Right cardiac atrium (tissue), 5 donors: ENCODE results near the gene PLXNA3. TPM values are rescaled to one million over a fixed set of nuclear protein-coding genes. Genes with fewer than 3 reads are reported as not detected.

Experiments used
- ATAC-seq, 2 donors: fragments of 200-7000 bp; cut with Tn5 transposase; one replicate each; pipeline versions ENCODE4 v1.8.0 to v1.9.1; 2020; ENCODE audit warnings: moderate library complexity in 2 of 2, mild to moderate bottlenecking in 1 of 2
- DNase-seq, 3 donors: peaks; one replicate each; pipeline ENCODE4 v3.0.0-alpha.2; 2020
- H3K27ac ChIP-seq: one replicate; pipeline ENCODE4 v1.5.1; 2013; ENCODE audit warnings: mild to moderate bottlenecking, low read length, control low read depth, moderate library complexity
- H3K27me3 ChIP-seq: one replicate; pipeline ENCODE4 v1.6.1; 2013; ENCODE audit not compliant: control insufficient read depth, insufficient read depth
- H3K4me1 ChIP-seq: one replicate; pipeline ENCODE4 v1.6.1; 2013; ENCODE audit warnings: low read length; ENCODE audit not compliant: control insufficient read depth, insufficient read depth
- H3K4me3 ChIP-seq: one replicate; pipeline ENCODE4 v1.5.1; 2013; ENCODE audit warnings: low read length, control low read depth
- H3K9me3 ChIP-seq: one replicate; pipeline ENCODE4 v1.6.1; 2013; ENCODE audit warnings: low read length; ENCODE audit not compliant: control insufficient read depth
- WGBS: extraction: QIAGEN DNeasy Blood & Tissue Kit; methylation state at CpG from one replicate; pipeline ENCODE4 v1.1.7; 2013; 5-methylcytosine and 5-hydroxymethylcytosine counted together
- intact Hi-C, 4 donors: fragments of 100-400 bp; cut with DNase I; formaldehyde crosslinking; loops; one replicate each; pipeline versions ENCODE4 v1.11.0 to v1.14.0; 2022 to 2023
- polyA plus RNA-seq: library from polyadenylated mRNA; stranded (reverse); fragments of 200-250 nt; gene quantifications from one replicate; pipeline ENCODE4 v1.2.3, GENCODE V29; 2013
- total RNA-seq, 4 donors: library from RNA; stranded (reverse); fragmentation: NEBNext Ultra II Directional; extraction: Animal tissue kit (Norgen Biotek cat#: 25700); gene quantifications; one replicate each; pipeline ENCODE4 v1.2.1, GENCODE V29; 2021
- donor health status: healthy with polysubstance abuse.
- donor health status: DM: no; HTN: yes; CAD: no.
- donor health status: DM: no; HTN: no; CAD: no.
- donor health status: DM: no; HTN: yes; CAD: no; lungs with severe emphysema.
- donor health status: DM: yes; HTN: yes; CAD: no.

PLXNA3 gene
- total and polyA plus RNA-seq, 5 donors: 12.2 to 34.0 (median 26.6) TPM

- no peak for DNase-seq
- H3K27me3 ChIP-seq: no peaks in the 10 kb centered on the region
- H3K4me3 ChIP-seq: no peak overlapping the region
- no peaks in the 10 kb centered on the region for H3K9me3 ChIP-seq
- no peak overlapping the region for H3K27ac ChIP-seq
- intact Hi-C loops: no loop called here
- H3K4me1 ChIP-seq: no peaks in the 10 kb centered on the region
- ATAC-seq: no peak
- WGBS: 88% methylated on average over 13 of the region's 13 CpGs
Observed at GRCh38 chrX:154426916-154427770, 30.9 kb upstream of the PLXNA3 start.

- intact Hi-C loops: no loop called here
- Histone ChIP-seq H3K9me3 (no peaks in the 10 kb centered on the region), H3K4me3 (peak within 1 kb of the TSS; percentile 73), H3K27me3 (no peaks in the 10 kb centered on the region), H3K27ac (peak within 1 kb of the TSS; percentile 72), H3K4me1 (no peaks in the 10 kb centered on the region)
- ATAC-seq (peak; percentile 98 to 99), DNase-seq (peak; percentile 94 to 97 (median 97))
- WGBS: 9% methylated on average over 87 of the region's 87 CpGs
Observed at GRCh38 chrX:154428176-154429171, 29.6 kb upstream of the PLXNA3 start, which contains the start of gene ATP6AP1. Gene ATP6AP1, plus strand, starts transcription at chrX:154428677. Its CDS starts 16 bp downstream, at chrX:154428693.

GRCh38 chrX:154429711-154430110, 28.4 kb upstream of the PLXNA3 start:
- no peak overlapping the region for H3K4me3 ChIP-seq
- no peak for ATAC-seq

GRCh38 chrX:154430479-154430878, 27.6 kb upstream of the PLXNA3 start:
- no peaks in the 10 kb centered on the region for H3K9me3 ChIP-seq
- intact Hi-C loops: no loop called here
- ATAC-seq: no peak
- H3K27me3 ChIP-seq: no peaks in the 10 kb centered on the region
- H3K27ac ChIP-seq: no peak overlapping the region
- 46% methylated on average over 6 of the region's 6 CpGs for WGBS
- H3K4me3 ChIP-seq: no peak overlapping the region
- DNase-seq: no peak
- H3K4me1 ChIP-seq: no peaks in the 10 kb centered on the region

More at GRCh38 chrX:154429711-154430110, 28.4 kb upstream of the PLXNA3 start:
- DNase-seq: no peak
- intact Hi-C loops: no loop called here
- Histone ChIP-seq H3K27me3 (no peaks in the 10 kb centered on the region), H3K27ac (no peak overlapping the region), H3K4me1 (no peaks in the 10 kb centered on the region), H3K9me3 (no peaks in the 10 kb centered on the region)
- WGBS: 83% methylated on average over 2 of the region's 2 CpGs

- Histone ChIP-seq H3K27ac (no peak overlapping the region), H3K4me1 (no peaks in the 10 kb centered on the region), H3K9me3 (no peaks in the 10 kb centered on the region), H3K4me3 (no peak overlapping the region), H3K27me3 (no peaks in the 10 kb centered on the region)
- 62% methylated on average over 7 of the region's 7 CpGs for WGBS
- intact Hi-C loops: no loop called here
- ATAC-seq (no peak), DNase-seq (no peak)
Observed at GRCh38 chrX:154430916-154431315, 27.2 kb upstream of the PLXNA3 start.

- Histone ChIP-seq H3K4me1 (no peaks in the 10 kb centered on the region), H3K4me3 (no peak overlapping the region), H3K9me3 (no peaks in the 10 kb centered on the region), H3K27me3 (no peaks in the 10 kb centered on the region), H3K27ac (peak overlapping the region; percentile 28)
- ATAC-seq: no peak
- WGBS: 69% methylated on average over 5 of the region's 5 CpGs
- intact Hi-C loops: no loop called here
- DNase-seq: peak in 2 of 3 donors; percentile 64 to 70
Observed at GRCh38 chrX:154431341-154431740, 26.7 kb upstream of the PLXNA3 start.

DNA sequence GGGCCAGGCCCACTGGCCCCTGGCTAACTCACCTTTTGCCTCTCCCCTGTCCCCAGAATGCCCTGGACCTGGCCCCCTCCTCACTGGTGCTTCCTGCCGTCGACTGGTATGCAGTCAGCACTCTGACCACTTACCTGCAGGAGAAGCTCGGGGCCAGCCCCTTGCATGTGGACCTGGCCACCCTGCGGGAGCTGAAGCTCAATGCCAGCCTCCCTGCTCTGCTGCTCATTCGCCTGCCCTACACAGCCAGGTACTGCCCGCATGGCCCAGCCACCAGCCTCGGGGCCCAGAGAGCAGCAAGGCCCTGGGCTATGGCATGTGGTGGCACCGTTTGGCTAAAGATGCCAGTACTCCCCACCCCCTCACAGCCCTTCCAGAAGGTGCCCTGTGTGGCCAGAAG, 25.9 kb upstream of the PLXNA3 start:
- Histone ChIP-seq H3K4me3 (no peak overlapping the region), H3K9me3 (no peaks in the 10 kb centered on the region), H3K4me1 (no peaks in the 10 kb centered on the region), H3K27me3 (no peaks in the 10 kb centered on the region), H3K27ac (no peak overlapping the region)
- 87% methylated on average over 8 of the region's 8 CpGs for WGBS
- DNase-seq (no peak), ATAC-seq (no peak)
- intact Hi-C loops: no loop called here

GRCh38 chrX:154433605-154434004, 24.5 kb upstream of the PLXNA3 start:
- WGBS: 87% methylated on average over 7 of the region's 7 CpGs
- ATAC-seq (no peak), DNase-seq (no peak)
- intact Hi-C loops: no loop called here
- H3K4me1 ChIP-seq: peaks cover 1% of the 10 kb centered on the region
- no peaks in the 10 kb centered on the region for H3K9me3 ChIP-seq
- H3K27ac ChIP-seq: no peak overlapping the region
- H3K27me3 ChIP-seq: no peaks in the 10 kb centered on the region
- H3K4me3 ChIP-seq: no peak overlapping the region

DNA sequence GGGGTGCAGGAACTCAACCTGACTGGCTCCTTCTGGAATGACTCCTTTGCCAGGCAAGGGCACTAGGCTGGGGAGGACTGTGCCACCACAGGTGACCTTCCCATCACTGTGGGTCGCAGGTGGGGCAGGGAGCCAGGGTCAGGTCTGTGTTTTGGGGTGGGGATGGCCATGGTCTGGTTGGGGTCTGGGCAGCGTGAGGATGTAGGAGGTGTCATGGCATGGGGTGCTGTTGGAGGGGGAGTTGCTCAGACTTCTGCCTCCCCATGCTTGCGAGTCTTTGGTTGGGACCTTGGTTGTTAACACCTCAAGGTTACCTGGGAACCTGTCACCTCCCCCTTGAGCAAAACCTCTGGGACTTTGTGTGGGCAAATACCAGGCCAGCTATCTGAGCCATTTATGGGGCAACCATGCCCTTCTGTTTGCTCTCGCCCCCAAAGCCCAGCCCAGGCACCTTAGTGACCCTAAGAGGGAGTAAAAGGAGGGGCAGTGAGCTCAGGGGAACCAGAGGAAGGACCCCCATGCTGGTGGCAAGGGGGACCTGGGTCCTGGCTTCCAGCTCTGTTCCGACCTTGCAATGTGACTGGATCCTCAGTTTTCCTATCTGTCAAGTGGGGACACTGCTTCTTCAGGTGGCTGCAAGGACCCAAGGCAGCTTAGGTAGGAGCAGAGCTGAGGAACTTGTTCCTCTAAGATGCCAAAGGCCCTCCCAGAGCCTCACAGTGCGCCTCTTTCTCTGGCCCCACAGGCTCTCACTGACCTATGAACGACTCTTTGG, 23.5 kb upstream of the PLXNA3 start:
- intact Hi-C loops: no loop called here
- H3K4me3 ChIP-seq: no peak overlapping the region
- no peaks in the 10 kb centered on the region for H3K27me3 ChIP-seq
- ATAC-seq: no peak
- WGBS: 94% methylated on average over 7 of the region's 7 CpGs
- H3K27ac ChIP-seq: no peak overlapping the region
- no peak for DNase-seq
- peaks cover 1% of the 10 kb centered on the region for H3K4me1 ChIP-seq
- H3K9me3 ChIP-seq: no peaks in the 10 kb centered on the region

DNA sequence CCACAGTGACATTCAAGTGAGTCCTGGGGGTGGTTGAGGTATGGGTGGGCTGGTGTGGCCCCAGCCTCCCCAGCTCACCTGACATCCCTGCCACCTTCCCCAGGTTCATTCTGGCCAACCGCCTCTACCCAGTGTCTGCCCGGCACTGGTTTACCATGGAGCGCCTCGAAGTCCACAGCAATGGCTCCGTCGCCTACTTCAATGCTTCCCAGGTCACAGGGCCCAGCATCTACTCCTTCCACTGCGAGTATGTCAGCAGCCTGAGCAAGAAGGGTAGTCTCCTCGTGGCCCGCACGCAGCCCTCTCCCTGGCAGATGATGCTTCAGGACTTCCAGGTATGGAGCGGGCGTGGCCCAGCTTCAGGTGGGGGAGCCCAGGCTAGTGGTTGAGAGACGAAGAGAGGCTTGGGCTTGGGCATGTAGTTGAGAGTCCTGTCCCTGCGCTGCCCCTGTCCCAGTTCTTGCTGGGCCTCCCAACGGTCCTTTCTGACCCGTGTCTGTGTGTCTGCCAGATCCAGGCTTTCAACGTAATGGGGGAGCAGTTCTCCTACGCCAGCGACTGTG, 22.8 kb upstream of the PLXNA3 start:
- no peak overlapping the region for H3K27ac ChIP-seq
- H3K4me3 ChIP-seq: no peak overlapping the region
- DNase-seq: no peak
- intact Hi-C loops: no loop called here
- no peaks in the 10 kb centered on the region for H3K9me3 ChIP-seq
- WGBS: 92% methylated on average over 19 of the region's 19 CpGs
- ATAC-seq: no peak
- H3K4me1 ChIP-seq: peaks cover 1% of the 10 kb centered on the region
- H3K27me3 ChIP-seq: no peaks in the 10 kb centered on the region
